RWPE1 (cell line): ENCODE data around the gene CD44.

Source experiments
- CTCF ChIA-PET: fragments of 350-600 bp; sonication (Branson Sonifier 250); formaldehyde crosslinking; extraction: SDS; loops from one replicate; lab custom pipeline; 2021; lab: Yijun Ruan, JAX
- POLR2A ChIA-PET: fragments of 400-600 bp; formaldehyde crosslinking; extraction: SDS; loops from one replicate; lab custom pipeline; 2020; ENCODE audit warnings: antibody characterized with exemption; ENCODE audit not compliant: low non-redundant PET; lab: Yijun Ruan, JAX
- DNase-seq: peaks from one replicate; pipeline ENCODE4 v3.0.0; 2012; ENCODE audit warnings: low spot score
- H3K27ac ChIP-seq: fragments of 450-650 bp; 2 replicates; pipeline ENCODE4 v1.5.1; 2017
- TF ChIP-seq, protein P1 (sequence below): fragments of 450-650 bp; conservative IDR thresholded peaks from 2 replicates; pipeline ENCODE4 v1.5.1; 2017; ENCODE audit warnings: low read depth, mild to moderate bottlenecking

Gene CD44

DNA sequence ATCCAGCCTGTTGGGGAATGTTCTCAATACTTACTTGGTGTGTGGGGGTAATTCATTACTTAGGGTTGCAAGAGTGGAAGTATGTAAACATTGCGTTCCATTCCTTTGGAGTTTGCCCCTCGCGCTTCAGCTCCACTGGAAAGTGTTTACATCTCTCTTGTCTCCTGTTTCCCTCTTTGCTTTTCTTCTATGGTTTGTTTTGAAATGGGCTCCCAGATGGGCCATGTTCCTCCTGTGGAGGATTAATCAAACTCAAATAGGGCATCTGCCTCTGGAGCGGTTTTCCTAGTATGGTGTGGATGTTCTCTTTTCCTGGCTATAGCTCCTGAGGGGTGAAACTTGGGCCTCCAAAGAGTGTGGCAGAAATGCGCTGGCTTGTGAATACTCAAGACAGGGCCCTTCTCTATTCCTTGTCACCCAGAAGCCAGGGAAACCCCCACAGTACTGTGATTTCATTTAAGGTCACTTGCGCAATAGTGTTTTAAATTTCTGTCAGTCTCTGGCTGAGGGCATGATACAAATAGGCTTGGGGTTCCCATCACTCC lies 51.9 kb downstream of the CD44 start:
- ChIA-PET POLR2A (no interaction called here), CTCF (interaction anchor here (0.5 to 1.1 kb wide), 3 partner anchors 13 to 264 kb away, joined by 3 read pairs; no protein-coding TSS in a partner anchor)
- H3K27ac ChIP-seq: no peak overlapping the region
- TF ChIP-seq, protein P1, sequence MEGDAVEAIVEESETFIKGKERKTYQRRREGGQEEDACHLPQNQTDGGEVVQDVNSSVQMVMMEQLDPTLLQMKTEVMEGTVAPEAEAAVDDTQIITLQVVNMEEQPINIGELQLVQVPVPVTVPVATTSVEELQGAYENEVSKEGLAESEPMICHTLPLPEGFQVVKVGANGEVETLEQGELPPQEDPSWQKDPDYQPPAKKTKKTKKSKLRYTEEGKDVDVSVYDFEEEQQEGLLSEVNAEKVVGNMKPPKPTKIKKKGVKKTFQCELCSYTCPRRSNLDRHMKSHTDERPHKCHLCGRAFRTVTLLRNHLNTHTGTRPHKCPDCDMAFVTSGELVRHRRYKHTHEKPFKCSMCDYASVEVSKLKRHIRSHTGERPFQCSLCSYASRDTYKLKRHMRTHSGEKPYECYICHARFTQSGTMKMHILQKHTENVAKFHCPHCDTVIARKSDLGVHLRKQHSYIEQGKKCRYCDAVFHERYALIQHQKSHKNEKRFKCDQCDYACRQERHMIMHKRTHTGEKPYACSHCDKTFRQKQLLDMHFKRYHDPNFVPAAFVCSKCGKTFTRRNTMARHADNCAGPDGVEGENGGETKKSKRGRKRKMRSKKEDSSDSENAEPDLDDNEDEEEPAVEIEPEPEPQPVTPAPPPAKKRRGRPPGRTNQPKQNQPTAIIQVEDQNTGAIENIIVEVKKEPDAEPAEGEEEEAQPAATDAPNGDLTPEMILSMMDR: no peak
- no peak for DNase-seq

DNA sequence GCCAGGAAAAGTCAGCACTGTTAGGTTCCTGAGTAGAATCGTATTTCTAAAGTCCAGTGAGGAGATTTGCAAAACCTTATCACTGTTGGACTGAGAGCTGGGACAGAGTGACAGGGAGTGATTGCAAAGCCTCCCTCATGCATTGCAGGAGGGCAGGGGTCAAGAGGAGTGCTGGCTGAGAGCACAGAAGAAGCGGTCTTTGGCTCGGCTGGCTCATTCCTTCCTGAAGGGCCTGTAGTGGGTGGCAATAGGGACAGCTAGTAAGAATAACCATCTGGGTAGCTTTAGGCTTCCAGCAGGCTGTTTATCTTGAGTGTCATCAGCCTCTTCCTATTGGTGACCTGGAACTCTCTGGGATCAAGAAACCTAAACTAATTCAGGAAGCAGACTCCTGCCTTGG lies 53.4 kb downstream of the CD44 start:
- DNase-seq: no peak
- CTCF ChIA-PET: interaction anchor here (0.6 to 0.8 kb wide), 2 partner anchors 194 to 439 kb away, joined by 3 to 10 read pairs; no protein-coding TSS in a partner anchor
- TF ChIP-seq, protein P1: no peak
- POLR2A ChIA-PET: no interaction called here
- H3K27ac ChIP-seq: 0 out of 2 replicates have a peak overlapping the region, but pooled peaks have one; percentile 37

DNA sequence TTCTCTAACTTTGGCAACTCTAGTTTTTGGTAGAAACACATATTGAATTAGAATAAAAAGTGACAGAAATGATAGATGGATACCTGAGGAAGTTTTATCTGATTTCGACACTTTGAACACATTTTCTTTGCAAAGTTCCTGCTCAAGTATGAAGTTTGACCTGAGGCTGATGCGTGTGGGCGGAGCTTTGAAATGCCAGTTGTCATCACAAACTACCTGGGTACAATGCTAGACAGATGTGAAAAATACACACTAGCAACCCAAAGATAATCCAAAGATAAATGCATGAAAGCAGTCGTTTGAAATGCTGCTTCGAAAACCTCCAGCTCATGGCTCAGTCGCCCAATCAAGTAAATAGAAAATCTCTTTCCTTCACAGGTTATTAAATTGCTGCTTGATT lies 54.8 kb downstream of the CD44 start:
- H3K27ac ChIP-seq: no peak overlapping the region
- ChIA-PET POLR2A (no interaction called here), CTCF (no interaction called here)
- TF ChIP-seq, protein P1: no peak
- no peak for DNase-seq

DNA sequence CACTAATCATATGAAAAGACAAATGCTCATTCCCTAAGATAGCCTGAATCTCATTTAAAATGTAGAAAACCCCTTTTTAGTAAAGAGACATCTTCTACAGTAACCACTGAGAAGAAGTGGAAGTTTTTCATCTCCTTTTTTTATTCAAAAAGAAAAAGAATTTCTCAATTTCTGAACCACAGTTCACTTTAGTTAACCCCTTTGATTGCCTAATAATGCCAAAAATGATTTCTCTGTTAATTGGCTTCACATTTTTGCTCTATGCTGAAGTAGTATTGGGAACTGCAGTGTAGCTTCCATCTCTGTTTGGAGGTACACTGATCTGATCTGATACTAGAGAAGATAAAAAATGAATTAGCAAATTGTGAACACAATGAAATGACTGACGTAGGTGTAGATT lies 58.3 kb downstream of the CD44 start:
- ChIA-PET CTCF (no interaction called here), POLR2A (no interaction called here)
- no peak overlapping the region for H3K27ac ChIP-seq
- TF ChIP-seq, protein P1: no peak
- no peak for DNase-seq

DNA sequence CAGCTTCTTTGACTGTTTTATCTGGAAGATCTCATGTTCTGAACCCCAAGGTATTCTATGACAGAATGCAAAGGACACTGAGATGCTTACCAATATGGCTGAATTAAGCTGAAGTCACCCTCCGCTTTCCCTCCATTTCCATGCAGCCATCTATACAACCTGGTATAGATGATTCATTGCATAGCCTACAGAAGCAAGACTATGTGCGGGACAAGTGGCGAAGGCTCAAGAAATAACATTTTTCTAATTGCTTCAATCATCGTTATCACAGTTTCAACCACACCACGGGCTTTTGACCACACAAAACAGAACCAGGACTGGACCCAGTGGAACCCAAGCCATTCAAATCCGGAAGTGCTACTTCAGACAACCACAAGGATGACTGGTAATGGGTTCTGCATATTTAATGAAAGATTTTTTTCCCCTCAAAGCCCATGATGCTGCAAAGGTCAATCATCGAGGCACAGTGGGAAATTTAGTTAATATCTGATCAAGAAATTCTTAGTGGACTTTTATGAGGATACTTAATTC lies 61.9 kb downstream of the CD44 start:
- POLR2A ChIA-PET: no interaction called here
- TF ChIP-seq, protein P1: no peak
- H3K27ac ChIP-seq: no peak overlapping the region
- CTCF ChIA-PET: interaction anchor here (0.7 kb wide), 1 partner anchor 276 kb away, joined by 3 read pairs; no protein-coding TSS in a partner anchor
- DNase-seq: no peak

DNA sequence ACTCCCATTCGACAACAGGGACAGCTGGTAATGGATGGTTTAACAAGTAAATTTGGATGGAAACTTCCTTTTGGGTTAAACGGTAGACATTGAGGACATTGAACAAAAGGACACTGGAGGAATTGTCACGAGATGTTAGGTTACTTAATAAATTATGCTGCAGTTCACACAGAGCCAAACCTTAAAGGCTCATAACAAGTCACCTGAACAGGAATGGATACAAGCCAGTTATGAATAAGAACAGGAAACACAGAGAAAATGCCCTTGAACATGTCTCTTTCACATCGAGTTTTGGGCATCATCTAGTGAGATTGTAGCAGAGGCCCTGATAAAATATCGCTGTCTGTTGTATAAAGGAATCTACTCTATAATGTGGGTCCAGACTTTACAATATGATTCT lies 65.6 kb downstream of the CD44 start:
- DNase-seq: no peak
- ChIA-PET CTCF (no interaction called here), POLR2A (no interaction called here)
- TF ChIP-seq, protein P1: no peak
- H3K27ac ChIP-seq: no peak overlapping the region
